ENCODE data around the gene EEF1G. TPM values are rescaled to one million over a fixed set of nuclear protein-coding genes. Genes with fewer than 3 reads are reported as not detected.

The EEF1G gene
- total and polyA plus RNA-seq, 2 of the 13 experiments (the other 11 are each of a cell fraction or from before 2014, with no cell fraction given), result 1,787 to 2,144 TPM

DNA sequence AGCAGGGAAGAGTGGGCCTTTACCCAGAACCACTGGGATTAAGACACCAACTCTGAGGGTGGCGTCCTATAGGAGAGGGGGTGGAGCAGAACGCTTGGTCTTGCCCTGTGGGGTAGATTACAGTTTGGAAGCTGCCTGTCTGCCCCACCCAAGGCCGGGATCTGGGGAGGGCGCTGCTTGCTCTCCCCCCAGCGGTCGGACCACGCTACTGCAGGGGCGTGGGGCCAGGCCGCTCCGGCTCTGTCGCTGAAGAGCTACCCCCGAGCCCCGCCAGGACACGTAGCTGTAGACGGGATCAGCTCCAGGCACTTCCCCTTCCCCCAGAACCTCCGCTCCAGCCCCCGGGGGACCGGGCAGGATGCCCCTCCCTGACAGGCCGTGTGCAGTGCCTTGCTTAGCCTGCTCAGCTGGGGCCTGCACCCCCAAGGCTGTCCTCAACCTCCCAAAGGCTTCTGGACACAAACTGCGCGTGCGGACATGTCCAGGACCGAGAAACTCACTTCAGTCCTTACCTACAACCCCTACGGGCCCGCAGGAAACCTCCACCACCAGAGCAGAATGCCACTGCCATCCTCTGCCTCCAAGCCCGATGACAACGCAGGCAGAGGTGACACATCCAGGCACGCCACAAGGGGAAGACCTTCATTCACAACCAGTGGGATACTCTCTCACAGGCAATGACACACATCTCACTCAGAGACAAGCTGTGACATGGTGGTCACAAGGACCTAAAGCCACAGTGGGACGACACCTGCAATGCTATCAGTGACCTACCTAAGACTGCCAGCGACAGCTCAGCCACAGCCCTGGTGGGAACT lies 30.7 kb downstream of the EEF1G start (continued):
- TF ChIP-seq, protein P1, sequence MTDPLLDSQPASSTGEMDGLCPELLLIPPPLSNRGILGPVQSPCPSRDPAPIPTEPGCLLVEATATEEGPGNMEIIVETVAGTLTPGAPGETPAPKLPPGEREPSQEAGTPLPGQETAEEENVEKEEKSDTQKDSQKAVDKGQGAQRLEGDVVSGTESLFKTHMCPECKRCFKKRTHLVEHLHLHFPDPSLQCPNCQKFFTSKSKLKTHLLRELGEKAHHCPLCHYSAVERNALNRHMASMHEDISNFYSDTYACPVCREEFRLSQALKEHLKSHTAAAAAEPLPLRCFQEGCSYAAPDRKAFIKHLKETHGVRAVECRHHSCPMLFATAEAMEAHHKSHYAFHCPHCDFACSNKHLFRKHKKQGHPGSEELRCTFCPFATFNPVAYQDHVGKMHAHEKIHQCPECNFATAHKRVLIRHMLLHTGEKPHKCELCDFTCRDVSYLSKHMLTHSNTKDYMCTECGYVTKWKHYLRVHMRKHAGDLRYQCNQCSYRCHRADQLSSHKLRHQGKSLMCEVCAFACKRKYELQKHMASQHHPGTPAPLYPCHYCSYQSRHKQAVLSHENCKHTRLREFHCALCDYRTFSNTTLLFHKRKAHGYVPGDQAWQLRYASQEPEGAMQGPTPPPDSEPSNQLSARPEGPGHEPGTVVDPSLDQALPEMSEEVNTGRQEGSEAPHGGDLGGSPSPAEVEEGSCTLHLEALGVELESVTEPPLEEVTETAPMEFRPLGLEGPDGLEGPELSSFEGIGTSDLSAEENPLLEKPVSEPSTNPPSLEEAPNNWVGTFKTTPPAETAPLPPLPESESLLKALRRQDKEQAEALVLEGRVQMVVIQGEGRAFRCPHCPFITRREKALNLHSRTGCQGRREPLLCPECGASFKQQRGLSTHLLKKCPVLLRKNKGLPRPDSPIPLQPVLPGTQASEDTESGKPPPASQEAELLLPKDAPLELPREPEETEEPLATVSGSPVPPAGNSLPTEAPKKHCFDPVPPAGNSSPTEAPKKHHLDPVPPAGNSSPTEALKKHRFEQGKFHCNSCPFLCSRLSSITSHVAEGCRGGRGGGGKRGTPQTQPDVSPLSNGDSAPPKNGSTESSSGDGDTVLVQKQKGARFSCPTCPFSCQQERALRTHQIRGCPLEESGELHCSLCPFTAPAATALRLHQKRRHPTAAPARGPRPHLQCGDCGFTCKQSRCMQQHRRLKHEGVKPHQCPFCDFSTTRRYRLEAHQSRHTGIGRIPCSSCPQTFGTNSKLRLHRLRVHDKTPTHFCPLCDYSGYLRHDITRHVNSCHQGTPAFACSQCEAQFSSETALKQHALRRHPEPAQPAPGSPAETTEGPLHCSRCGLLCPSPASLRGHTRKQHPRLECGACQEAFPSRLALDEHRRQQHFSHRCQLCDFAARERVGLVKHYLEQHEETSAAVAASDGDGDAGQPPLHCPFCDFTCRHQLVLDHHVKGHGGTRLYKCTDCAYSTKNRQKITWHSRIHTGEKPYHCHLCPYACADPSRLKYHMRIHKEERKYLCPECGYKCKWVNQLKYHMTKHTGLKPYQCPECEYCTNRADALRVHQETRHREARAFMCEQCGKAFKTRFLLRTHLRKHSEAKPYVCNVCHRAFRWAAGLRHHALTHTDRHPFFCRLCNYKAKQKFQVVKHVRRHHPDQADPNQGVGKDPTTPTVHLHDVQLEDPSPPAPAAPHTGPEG (CRISPR knock-in tag; IDR thresholded peaks at IDR 0.05), result no peak
- TF ChIP-seq NFKBIZ (CRISPR knock-in tag; IDR thresholded peaks at IDR 0.05) (peak; percentile 33; the same call in 1 of the 2 replicates), HNF4A (CRISPR knock-in tag; IDR thresholded peaks at IDR 0.05) (peak; percentile 7; the same call in 1 of the 2 replicates), ZFP90 (CRISPR knock-in tag; IDR thresholded peaks at IDR 0.05; ENCODE audit: borderline replicate concordance) (0 out of 2 replicates have a peak, but pooled peaks have one; percentile 47), ZNF224 (CRISPR knock-in tag; IDR thresholded peaks at IDR 0.05) (no peak), ZNF556 (CRISPR knock-in tag; IDR thresholded peaks at IDR 0.05; ENCODE audit: borderline replicate concordance) (0 out of 2 replicates have a peak, but pooled peaks have one; percentile 26), ZNF605 (CRISPR knock-in tag; IDR thresholded peaks at IDR 0.05) (peak; percentile 76), ZNF317 (CRISPR knock-in tag; IDR thresholded peaks at IDR 0.05) (peak; percentile 45; the same call in 1 of the 2 replicates), POLR2A (IDR thresholded peaks at IDR 0.05; ENCODE audit: insufficient read depth in 1 of 2, low read depth in 2 of 2, low read length in 2 of 2) (0 out of 4 replicates have a peak, but pooled peaks of 1 of the 2 experiments have one; percentile 11), ZMYM2 (CRISPR knock-in tag; IDR thresholded peaks at IDR 0.05) (peak; percentile 65; the same call in 1 of the 2 replicates), AGO2 (optimal IDR thresholded peaks at IDR 0.05; ENCODE audit: low read depth, low read length) (peak; percentile 58), MEIS1 (CRISPR knock-in tag; IDR thresholded peaks at IDR 0.05; ENCODE audit: borderline replicate concordance) (peak; percentile 49; the same call in 1 of the 2 replicates)
- TF ChIP-seq, protein P2, sequence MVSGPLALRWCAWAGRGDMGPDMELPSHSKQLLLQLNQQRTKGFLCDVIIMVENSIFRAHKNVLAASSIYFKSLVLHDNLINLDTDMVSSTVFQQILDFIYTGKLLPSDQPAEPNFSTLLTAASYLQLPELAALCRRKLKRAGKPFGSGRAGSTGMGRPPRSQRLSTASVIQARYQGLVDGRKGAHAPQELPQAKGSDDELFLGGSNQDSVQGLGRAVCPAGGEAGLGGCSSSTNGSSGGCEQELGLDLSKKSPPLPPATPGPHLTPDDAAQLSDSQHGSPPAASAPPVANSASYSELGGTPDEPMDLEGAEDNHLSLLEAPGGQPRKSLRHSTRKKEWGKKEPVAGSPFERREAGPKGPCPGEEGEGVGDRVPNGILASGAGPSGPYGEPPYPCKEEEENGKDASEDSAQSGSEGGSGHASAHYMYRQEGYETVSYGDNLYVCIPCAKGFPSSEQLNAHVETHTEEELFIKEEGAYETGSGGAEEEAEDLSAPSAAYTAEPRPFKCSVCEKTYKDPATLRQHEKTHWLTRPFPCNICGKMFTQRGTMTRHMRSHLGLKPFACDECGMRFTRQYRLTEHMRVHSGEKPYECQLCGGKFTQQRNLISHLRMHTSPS (CRISPR knock-in tag; IDR thresholded peaks at IDR 0.05; ENCODE audit: low read depth), result no peak
- TF ChIP-seq, protein P3, sequence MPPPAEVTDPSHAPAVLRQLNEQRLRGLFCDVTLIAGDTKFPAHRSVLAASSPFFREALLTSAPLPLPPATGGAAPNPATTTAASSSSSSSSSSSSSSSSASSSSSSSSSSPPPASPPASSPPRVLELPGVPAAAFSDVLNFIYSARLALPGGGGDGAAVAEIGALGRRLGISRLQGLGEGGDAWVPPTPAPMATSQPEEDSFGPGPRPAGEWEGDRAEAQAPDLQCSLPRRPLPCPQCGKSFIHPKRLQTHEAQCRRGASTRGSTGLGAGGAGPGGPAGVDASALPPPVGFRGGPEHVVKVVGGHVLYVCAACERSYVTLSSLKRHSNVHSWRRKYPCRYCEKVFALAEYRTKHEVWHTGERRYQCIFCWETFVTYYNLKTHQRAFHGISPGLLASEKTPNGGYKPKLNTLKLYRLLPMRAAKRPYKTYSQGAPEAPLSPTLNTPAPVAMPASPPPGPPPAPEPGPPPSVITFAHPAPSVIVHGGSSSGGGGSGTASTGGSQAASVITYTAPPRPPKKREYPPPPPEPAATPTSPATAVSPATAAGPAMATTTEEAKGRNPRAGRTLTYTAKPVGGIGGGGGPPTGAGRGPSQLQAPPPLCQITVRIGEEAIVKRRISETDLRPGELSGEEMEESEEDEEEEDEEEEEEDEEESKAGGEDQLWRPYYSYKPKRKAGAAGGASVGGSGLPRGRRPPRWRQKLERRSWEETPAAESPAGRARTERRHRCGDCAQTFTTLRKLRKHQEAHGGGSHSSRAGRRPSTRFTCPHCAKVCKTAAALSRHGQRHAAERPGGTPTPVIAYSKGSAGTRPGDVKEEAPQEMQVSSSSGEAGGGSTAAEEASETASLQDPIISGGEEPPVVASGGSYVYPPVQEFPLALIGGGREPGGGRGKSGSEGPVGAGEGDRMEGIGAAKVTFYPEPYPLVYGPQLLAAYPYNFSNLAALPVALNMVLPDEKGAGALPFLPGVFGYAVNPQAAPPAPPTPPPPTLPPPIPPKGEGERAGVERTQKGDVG (CRISPR knock-in tag; IDR thresholded peaks at IDR 0.05; ENCODE audit: borderline replicate concordance), result peak; percentile 58; the same call in 1 of the 2 replicates
- TF ChIP-seq, protein P4, sequence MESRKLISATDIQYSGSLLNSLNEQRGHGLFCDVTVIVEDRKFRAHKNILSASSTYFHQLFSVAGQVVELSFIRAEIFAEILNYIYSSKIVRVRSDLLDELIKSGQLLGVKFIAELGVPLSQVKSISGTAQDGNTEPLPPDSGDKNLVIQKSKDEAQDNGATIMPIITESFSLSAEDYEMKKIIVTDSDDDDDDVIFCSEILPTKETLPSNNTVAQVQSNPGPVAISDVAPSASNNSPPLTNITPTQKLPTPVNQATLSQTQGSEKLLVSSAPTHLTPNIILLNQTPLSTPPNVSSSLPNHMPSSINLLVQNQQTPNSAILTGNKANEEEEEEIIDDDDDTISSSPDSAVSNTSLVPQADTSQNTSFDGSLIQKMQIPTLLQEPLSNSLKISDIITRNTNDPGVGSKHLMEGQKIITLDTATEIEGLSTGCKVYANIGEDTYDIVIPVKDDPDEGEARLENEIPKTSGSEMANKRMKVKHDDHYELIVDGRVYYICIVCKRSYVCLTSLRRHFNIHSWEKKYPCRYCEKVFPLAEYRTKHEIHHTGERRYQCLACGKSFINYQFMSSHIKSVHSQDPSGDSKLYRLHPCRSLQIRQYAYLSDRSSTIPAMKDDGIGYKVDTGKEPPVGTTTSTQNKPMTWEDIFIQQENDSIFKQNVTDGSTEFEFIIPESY (CRISPR knock-in tag; IDR thresholded peaks at IDR 0.05), result peak; percentile 48; the same call in 1 of the 2 replicates

Data from HepG2 (cell line).